Astrocyte of the spinal cord (primary cell): ENCODE measurements around the gene MIEF2.

Experiments
- DNase-seq: peaks from one replicate; pipeline ENCODE4 v3.0.0; 2011; ENCODE audit warnings: low read depth, low spot score
- H3K4me3 ChIP-seq: 2 replicates; pipeline ENCODE4 v1.5.1; 2011; ENCODE audit warnings: low read depth, mild to moderate bottlenecking, low read length, moderate library complexity
- CTCF ChIP-seq: IDR thresholded peaks from 2 replicates; pipeline ENCODE4 v1.5.1; 2012; ENCODE audit warnings: low read depth, mild to moderate bottlenecking, low read length, inconsistent platforms
- in situ Hi-C: cut with HindIII; loops from 2 replicates; pipeline ENCODE4 v1.10.0; 2017; ENCODE audit warnings: low sequenced_read_pairs

Gene MIEF2

GRCh38 chr17:18267366-18267765, 6.9 kb downstream of the MIEF2 start:
- no peak for DNase-seq
- in situ Hi-C loops: no loop called here
- no peak for TF ChIP-seq CTCF
- no peak overlapping the region for H3K4me3 ChIP-seq

GRCh38 chr17:18267927-18268711, 7.7 kb downstream of the MIEF2 start:
- peak; percentile 34 for DNase-seq
- no peak overlapping the region for H3K4me3 ChIP-seq

GRCh38 chr17:18270046-18270931, 9.8 kb downstream of the MIEF2 start:
- DNase-seq: no peak
- in situ Hi-C loops: no loop called here
- no peak overlapping the region for H3K4me3 ChIP-seq
- no peak for TF ChIP-seq CTCF

More at GRCh38 chr17:18267927-18268711, 7.7 kb downstream of the MIEF2 start:
- in situ Hi-C loops: no loop called here
- TF ChIP-seq CTCF: no peak

GRCh38 chr17:18277076-18277475, 16.6 kb downstream of the MIEF2 start:
- no peak overlapping the region for H3K4me3 ChIP-seq
- TF ChIP-seq CTCF: no peak
- in situ Hi-C loops: no loop called here
- DNase-seq: no peak

GRCh38 chr17:18278867-18279266, 18.4 kb downstream of the MIEF2 start:
- DNase-seq: no peak
- in situ Hi-C loops: no loop called here
- TF ChIP-seq CTCF: no peak
- H3K4me3 ChIP-seq: no peak overlapping the region

GRCh38 chr17:18280249-18280648, 19.8 kb downstream of the MIEF2 start:
- no peak overlapping the region for H3K4me3 ChIP-seq
- in situ Hi-C loops: no loop called here
- no peak for DNase-seq
- TF ChIP-seq CTCF: no peak
